ENCODE measurements around the gene NFASC.

GRCh38 chr1:205056188-205056611 lies 185.5 kb downstream of the NFASC start:
- TF ChIP-seq CTCF (IDR thresholded peaks at IDR 0.05; ENCODE audit: low read length) (no peak), EZH2 (optimal IDR thresholded peaks at IDR 0.05; ENCODE audit: low read depth, low read length) (no peak), EZH2phosphoT487 (IDR thresholded peaks at IDR 0.05; ENCODE audit: low read length) (no peak)

Measured in MM.1S (cell line).